GM19395 (cell line): ENCODE results near the gene TMEM92.

Source experiments
- ATAC-seq: cut with Tn5 transposase; IDR thresholded peaks from one replicate; pipeline ENCODE4 v1.9.1; 2021; ENCODE audit warnings: mild to moderate bottlenecking, moderate library complexity; ENCODE audit not compliant: unreplicated experiment

TMEM92 gene

DNA sequence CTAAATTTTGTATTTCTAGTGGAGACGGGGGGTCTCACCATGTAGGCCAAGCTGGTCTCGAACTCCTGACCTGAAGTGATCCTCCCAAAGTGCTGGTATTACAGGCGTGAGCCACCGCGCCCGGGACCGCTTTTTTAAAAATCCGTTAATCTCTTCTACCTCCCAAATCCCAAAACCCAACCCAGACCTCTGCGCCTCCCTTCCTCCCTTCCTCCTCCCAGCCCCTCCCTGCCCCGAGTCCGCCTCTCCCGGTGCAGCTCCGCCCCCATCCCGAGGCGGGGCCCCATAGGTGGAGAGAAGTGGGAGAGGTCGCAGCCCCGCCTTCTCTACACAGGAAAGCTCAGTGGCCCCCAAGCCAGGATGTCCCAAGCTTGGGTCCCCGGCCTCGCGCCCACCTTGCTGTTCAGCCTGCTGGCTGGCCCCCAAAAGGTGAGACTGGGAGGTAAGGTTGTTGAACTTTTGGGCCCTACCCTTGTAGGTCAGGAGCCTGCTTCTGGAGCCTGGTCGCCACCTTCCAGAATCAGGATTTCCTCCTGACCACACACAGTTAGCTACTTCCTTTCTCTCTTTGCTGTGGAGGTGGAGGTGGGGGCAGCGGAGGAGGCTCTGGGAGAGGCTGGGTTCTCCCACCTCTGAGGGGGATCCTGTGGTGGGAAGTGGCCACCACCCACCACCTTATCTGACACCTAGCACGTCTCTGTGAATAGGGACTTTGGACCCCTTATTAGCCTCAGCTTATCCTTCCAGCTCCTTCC is at the start of gene TMEM92:
TSS of gene TMEM92 (plus strand) at position 325 of the 755 bp plus-strand sequence. CDS start at position 361, 36 bp downstream.
- no peak for ATAC-seq

DNA sequence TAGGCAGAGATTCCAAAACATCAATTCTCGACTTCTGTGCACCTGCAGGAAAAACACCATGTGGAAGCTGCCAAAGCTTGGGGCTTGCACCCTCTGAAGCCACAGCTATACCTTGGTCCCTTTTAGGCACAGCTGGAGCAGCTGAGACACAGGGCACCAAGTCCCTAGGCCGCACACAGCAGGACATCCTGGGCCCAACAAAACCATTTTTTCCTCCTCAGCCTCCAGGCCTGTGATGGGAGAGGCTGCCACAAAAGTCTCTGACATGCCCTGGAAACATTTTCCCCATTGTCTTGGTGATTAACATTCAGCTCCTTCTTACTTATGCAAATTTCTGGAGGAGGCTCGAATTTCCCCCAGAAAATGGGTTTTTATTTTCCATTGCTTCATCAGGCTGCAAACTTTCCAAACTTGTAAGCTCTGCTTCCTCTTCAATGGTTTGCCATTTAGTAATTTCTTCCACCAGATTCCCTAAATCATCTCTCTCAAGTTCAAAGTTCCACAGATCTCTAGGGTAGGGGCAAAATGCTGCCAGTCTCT is 48.5 kb upstream of the TMEM92 start:
- no peak for ATAC-seq

DNA sequence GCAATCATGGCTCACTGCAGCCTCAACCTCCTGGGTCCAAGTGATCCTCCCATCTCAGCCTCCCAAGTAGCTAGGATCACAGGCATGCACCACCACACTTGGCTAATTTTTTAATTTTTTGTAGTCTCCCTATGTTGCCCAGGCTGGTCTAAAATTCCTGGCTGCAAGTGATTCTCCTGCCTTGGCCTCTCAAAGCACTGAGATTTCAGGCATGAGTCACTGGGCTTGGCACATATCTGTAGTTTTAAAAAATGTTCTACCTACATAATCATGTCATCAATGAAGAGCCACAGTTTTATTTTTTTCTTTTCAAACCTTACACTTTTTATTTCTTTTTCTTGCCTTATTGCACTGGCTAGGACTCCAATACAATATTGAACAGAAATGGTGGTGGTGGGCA is 39.7 kb upstream of the TMEM92 start:
- ATAC-seq, result no peak

DNA sequence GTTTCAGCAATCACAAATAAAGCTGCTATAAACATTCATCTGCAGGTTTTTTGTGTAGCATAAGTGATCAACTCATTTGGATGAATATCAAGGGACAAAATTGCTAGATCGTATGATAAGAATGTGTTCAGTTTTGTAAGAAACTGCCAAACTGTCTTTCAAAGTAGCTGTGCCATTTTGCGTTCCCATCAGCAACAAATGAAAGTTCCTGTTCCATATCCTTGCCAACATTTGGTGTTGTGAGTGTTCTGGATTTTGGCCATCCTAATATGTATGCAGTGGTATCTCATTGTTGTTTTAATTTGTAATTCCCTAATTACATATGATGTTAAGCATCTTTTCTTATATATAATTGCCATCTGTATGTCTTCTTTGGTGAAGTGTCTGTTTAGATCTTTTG is 36.4 kb upstream of the TMEM92 start:
- no peak for ATAC-seq

- ATAC-seq, result no peak
Observed at GRCh38 chr17:50238601-50239280, 35.5 kb upstream of the TMEM92 start.

DNA sequence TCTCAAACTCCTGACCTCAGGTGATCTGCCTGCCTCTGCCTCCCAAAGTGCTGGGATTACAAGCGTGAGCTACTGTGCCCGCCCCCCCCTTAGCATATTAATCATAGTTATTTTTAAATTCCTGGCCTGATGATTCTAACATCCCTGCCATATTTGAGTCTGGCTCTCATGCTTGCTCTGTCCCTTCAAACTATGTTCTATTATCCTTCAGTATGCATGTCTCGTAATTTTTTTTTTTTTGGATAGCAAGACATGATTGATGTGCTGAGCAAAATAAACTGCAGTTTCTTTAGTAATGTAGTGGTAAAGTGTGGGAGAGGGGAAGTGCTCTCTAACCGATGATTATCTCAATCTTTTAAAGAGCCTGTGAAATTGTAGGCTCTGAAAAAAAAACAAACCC is 34.3 kb upstream of the TMEM92 start:
- no peak for ATAC-seq

DNA sequence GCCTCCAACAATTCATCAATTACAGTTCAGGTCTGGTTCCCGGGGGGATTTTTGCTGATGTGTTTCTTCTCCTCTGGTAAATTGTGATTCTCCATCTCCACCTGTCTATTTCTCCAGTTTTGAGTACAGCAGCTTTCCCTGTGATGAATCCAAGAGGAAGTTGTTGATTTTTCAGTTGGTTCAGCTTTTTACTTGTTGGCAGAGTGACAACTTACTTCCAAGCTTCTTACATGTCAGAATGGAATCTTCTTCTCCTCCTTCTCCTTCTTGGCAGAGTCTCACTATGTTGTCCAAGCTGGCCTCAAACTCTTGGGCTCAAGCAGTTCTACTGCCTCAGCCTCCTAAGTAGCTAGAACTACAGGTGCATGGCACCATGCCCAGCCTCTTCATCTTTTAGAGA is 33.4 kb upstream of the TMEM92 start:
- ATAC-seq, result no peak

- ATAC-seq, result no peak
Observed at GRCh38 chr17:50241431-50241830, 32.8 kb upstream of the TMEM92 start.

- ATAC-seq, result no peak
Observed at GRCh38 chr17:50244771-50245170, 29.5 kb upstream of the TMEM92 start.

- no peak for ATAC-seq
Observed at GRCh38 chr17:50248255-50248654, 26.0 kb upstream of the TMEM92 start.

DNA sequence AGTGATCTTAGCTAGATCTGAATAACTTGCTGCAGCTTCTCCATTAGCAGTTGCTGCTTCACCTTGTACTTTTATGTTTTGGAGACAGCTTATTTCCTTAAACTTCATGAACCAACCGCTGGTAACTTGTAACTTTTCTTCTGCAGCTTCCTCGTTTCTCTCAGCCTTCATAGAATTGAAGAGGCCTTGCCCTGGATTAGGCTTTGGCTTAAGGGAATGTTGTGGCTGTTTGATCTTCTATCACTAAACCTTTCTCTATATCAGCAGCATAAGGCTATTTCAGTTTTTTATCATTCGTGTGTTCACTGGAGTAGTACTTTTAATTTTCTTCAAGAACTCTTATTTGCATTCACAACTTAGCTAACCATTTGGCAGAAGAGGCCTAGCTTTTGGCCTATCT is 21.5 kb upstream of the TMEM92 start:
- no peak for ATAC-seq

DNA sequence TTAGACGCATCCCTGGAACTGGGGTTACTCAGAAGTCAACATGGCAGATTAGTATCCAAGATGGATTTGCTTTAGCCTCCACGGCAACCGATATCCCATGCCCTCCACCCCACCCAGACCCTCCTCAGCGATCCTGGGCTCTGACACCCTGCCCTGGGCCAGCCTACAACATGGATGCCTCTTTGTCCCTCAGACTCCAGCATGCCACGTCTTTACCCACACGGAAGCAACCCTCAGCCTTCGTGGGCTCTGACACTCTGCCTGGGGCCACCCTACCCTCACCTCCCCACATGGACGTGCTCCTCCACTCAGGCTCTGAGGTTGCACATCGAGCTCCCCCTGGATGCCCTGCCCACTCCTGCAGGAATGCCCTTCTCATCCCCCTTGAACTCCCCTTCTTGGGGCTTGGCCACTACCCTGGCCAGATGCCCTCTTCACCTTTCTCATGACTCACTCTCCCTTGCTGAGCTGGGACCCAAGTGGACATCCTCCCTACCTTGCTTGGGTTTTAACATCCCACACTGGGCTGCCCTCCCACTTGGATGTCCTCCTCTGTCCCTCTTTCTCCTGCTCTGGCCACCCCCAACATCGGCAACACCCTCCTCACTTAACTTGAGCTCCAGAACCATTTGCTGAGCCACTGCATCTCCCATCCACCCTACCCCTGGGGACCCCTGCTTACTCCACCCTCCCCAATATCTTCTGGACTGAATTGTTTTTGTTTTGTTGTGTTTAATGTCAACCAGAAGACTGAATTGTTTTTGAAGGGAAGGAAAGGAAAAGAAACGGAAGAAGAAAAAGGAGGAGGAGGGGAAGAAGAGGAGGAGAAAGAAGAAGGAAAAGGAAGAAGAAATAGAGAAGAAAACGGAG is 18.3 kb upstream of the TMEM92 start:
- ATAC-seq, result no peak

DNA sequence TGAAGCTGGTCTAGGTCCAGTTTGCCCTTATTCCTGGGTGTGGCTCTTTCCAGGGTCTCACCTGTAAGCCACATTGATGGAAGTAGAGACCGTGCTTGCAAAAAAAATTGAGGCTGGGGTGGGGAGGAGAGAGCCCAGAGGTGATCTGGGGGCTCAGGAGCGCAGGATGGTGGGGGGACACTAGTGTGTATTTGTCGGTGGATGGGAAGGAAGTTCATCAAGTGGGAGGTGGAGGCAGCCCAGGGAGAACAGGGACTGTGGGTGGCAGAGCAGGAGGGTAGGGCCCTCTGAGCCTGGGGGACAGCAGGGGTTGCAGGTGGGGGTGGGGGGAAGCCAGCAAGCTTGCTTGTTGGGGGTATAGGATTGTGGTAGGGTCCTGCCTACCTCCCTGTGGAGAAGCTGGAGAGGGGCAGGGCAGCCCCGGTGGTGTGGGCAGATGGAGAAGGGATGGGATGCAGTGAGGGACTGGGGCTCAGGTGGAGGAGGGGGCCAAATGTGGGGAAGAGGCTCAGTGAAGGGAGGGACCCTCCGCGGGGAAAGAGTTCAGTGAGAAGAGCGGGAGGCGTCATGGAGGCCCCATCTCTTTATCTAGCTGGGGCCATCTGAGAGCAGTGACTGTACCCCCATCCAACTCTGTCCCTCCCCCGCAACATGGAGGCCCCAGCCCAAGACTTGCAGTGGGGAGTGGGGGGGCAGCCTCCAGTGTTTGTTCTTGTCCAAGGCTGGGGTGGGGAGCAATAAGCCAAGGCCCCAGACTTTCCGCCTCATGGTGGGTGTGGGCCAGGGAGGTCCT is 17.2 kb upstream of the TMEM92 start:
- no peak for ATAC-seq

GRCh38 chr17:50257676-50258224 is 16.5 kb upstream of the TMEM92 start:
- no peak for ATAC-seq

- ATAC-seq, result no peak
Observed at GRCh38 chr17:50258647-50259476, 15.4 kb upstream of the TMEM92 start.

- ATAC-seq, result no peak
Observed at GRCh38 chr17:50259477-50260324, 14.6 kb upstream of the TMEM92 start.

- ATAC-seq, result no peak
Observed at GRCh38 chr17:50260501-50260911, 13.8 kb upstream of the TMEM92 start.
